A549 (cell line): Measurements from ENCODE around the gene PPARA. TPM values are rescaled to one million over a fixed set of nuclear protein-coding genes. Genes with fewer than 3 reads are reported as not detected.

ENCODE experiments used
- ATAC-seq, 2 experiments: fragments of 200-7000 bp in 1 of 2; fragments of >200 bp in 1 of 2; cut with Nextera tagmentation in 1 of 2; cut with Tn5 transposase in 1 of 2; 3 replicates each; pipeline versions ENCODE4 v1.8.0 to v1.9.1; 2018 to 2020; ENCODE audit warnings: mild to moderate bottlenecking in 1 of 2, moderate library complexity in 1 of 2
- CTCF ChIA-PET: fragments of 300-600 bp; sonication (Branson Sonifier 250); formaldehyde crosslinking; extraction: SDS; loops from one replicate; lab custom pipeline; 2021; ENCODE audit warnings: antibody characterized with exemption, inconsistent platforms; lab: Yijun Ruan, JAX
- POLR2A ChIA-PET: fragments of 350-600 bp; formaldehyde crosslinking; extraction: SDS; loops from one replicate; lab custom pipeline; 2021; ENCODE audit warnings: antibody characterized with exemption, inconsistent platforms; lab: Yijun Ruan, JAX
- DNase-seq, 2 experiments: peaks; one replicate each; pipeline versions ENCODE4 v3.0.0 to v3.0.0-alpha.2; 2011 to 2016; ENCODE audit warnings: low read depth in 1 of 2, low spot score in 1 of 2
- FAIRE-seq: peaks from 2 replicates; lab custom pipeline; 2011; peaks lifted over from hg19 to GRCh38; lab: Jason Lieb, UNC
- H3K27ac ChIP-seq, 2 experiments: fragments of >200 bp; sonication (Bioruptor Twin); formaldehyde crosslinking; 3 replicates each; pipeline ENCODE4 v1.5.1; 2016 to 2017
- H3K4me1 ChIP-seq: fragments of >200 bp; sonication (Bioruptor Twin); formaldehyde crosslinking; 3 replicates; pipeline ENCODE4 v1.6.1; 2016
- H3K4me2 ChIP-seq: fragments of >200 bp; sonication (Bioruptor Twin); formaldehyde crosslinking; 3 replicates; pipeline ENCODE4 v1.6.1; 2016
- H3K4me3 ChIP-seq: fragments of >200 bp; sonication (Bioruptor Twin); formaldehyde crosslinking; 3 replicates; pipeline ENCODE4 v1.5.1; 2016
- H3K9me3 ChIP-seq: fragments of >200 bp; sonication (Bioruptor Twin); formaldehyde crosslinking; 3 replicates; pipeline ENCODE4 v1.6.1; 2016
- BHLHE40 ChIP-seq: IDR thresholded peaks from 2 replicates; pipeline ENCODE4 v1.6.1; 2012; ENCODE audit warnings: low read depth, low read length, inconsistent platforms
- CEBPB ChIP-seq, 2 experiments: fragments of >200 bp in 1 of 2; sonication (Bioruptor Twin) in 1 of 2; formaldehyde crosslinking in 1 of 2; IDR thresholded peaks; 2 replicates each; pipeline ENCODE4 v1.6.1; 2012 to 2016
- FOXS1 ChIP-seq: fragments of 250-450 bp; sonication (Bioruptor Pico); IDR thresholded peaks from 2 replicates; pipeline ENCODE4 v1.5.0; 2020; ENCODE audit warnings: mild to moderate bottlenecking, moderate library complexity
- HOXA7 ChIP-seq: fragments of 250-450 bp; sonication (Bioruptor Pico); IDR thresholded peaks from 2 replicates; pipeline ENCODE4 v1.5.0; 2020; ENCODE audit warnings: mild to moderate bottlenecking, moderate library complexity
- MYC ChIP-seq: IDR thresholded peaks from 2 replicates; pipeline ENCODE4 v1.6.1; 2012; ENCODE audit warnings: mild to moderate bottlenecking, inconsistent platforms, low read length, improper control_type of control experiment, borderline replicate concordance
- NR3C1 ChIP-seq: fragments of >200 bp; sonication (Bioruptor Twin); formaldehyde crosslinking; IDR thresholded peaks from 3 replicates; pipeline ENCODE4 v1.6.1; 2017
- RAD21 ChIP-seq, 2 experiments: fragments of >200 bp in 1 of 2; sonication (Bioruptor Twin) in 1 of 2; formaldehyde crosslinking in 1 of 2; IDR thresholded peaks in 1 of 2; conservative IDR thresholded peaks in 1 of 2; 2 replicates in 1 of 2; 3 replicates in 1 of 2; pipeline ENCODE4 v1.6.1; 2012 to 2018; ENCODE audit warnings: inconsistent platforms in 1 of 2
- RARB ChIP-seq: fragments of 250-450 bp; sonication (Bioruptor Pico); IDR thresholded peaks from 2 replicates; pipeline ENCODE4 v1.8.0; 2021; ENCODE audit warnings: mild to moderate bottlenecking, moderate library complexity
- RFX5 ChIP-seq: fragments of 450-650 bp; IDR thresholded peaks from 2 replicates; pipeline ENCODE4 v1.7.1; 2014; ENCODE audit warnings: antibody characterized with exemption, mild to moderate bottlenecking, moderate library complexity
- TP53 ChIP-seq: fragments of 250-450 bp; sonication (Bioruptor Pico); IDR thresholded peaks from 2 replicates; pipeline ENCODE4 v1.5.0; 2021; ENCODE audit warnings: mild to moderate bottlenecking, moderate library complexity
- ZFP36 ChIP-seq: fragments of 450-650 bp; IDR thresholded peaks from 2 replicates; pipeline ENCODE4 v1.6.1; 2014; ENCODE audit warnings: borderline replicate concordance; ENCODE audit not compliant: partially characterized antibody
- WGBS: methylation state at CpG from one replicate; pipeline ENCODE4 v1.1.6; 2017; ENCODE audit errors: missing lambda C conversion rate; 5-methylcytosine and 5-hydroxymethylcytosine counted together
- polyA plus RNA-seq, 4 experiments: library from polyadenylated mRNA; depleted of rRNA in 3 of 4; stranded (reverse); fragments of >200 nt; fragmentation: RNase III in 1 of 4; extraction: RNeasy Plus Mini Kit Qiagen cat#74134 plus additional on column Dnase treatment in 1 of 4; gene quantifications; 2 replicates in 3 of 4; 3 replicates in 1 of 4; pipeline ENCODE4 v1.2.3, GENCODE V29; 2011 to 2017
- TF ChIP-seq, protein P1 (sequence below): fragments of 150-350 bp; IDR thresholded peaks from 2 replicates; pipeline ENCODE4 v1.6.1; 2014; ENCODE audit warnings: low read depth, mild to moderate bottlenecking, low read length
- TF ChIP-seq, protein P2 (sequence below): fragments of 250-450 bp; sonication (Bioruptor Pico); IDR thresholded peaks from 2 replicates; pipeline ENCODE4 v1.5.0; 2021; ENCODE audit warnings: mild to moderate bottlenecking, moderate library complexity, borderline replicate concordance
- TF ChIP-seq, protein P3 (sequence below): fragments of 250-450 bp; sonication (Bioruptor Pico); IDR thresholded peaks from 2 replicates; pipeline ENCODE4 v1.5.0; 2020; ENCODE audit warnings: low read depth, mild to moderate bottlenecking, moderate library complexity

Gene PPARA
- polyA plus RNA-seq, 2 of the 4 experiments (the other 2 are of a cell fraction), result 2.6 to 2.8 TPM

DNA sequence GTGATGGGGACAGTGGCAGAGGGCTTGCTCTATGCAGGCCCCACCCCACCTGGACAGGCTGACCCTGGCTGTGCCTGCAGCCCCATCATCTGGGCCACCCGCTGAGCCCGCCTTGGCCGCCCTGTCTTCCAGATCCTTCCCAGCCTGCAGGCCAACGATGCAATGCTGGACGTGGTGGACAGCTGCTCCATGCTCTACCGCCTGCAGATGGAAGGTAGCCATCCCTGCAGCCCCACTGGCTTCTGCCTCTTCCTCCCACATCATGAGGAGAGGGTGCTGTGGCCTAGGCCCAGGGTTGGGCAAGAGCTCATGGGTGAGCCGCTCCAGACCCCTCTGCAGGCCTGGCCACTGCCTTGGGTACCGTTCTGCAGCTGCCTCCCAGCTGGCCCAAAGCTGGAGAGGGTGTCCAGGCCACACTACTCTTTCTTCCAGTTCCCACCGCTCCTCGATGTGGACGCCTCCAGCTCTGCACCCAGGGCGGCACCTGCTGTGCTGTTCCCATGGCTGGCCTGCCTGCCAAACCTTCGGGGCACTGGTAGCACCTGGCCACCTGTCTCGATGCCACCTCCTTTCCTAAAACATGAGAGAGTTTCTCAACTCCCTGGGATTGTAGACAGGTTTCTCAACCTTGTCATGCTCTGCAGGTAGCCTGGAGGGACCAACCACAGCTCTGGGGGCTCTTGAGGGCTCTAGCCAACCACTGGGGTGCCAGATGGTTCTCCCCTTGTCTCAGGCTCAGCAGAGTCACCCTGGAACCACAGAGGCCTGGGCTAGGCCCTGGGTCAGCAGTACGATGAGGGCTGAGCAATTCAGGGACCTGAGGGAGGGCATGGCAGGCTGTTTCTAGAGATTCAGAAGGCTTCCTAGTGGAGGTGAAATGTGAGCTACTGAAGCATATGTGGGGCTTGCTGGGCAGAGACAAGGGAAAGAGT lies 136.9 kb downstream of the PPARA start:
- no peak for DNase-seq
- Histone ChIP-seq H3K9me3 (no peaks in the 10 kb centered on the region), H3K4me2 (no peak overlapping the region)
- POLR2A ChIA-PET, result no interaction called here
- TF ChIP-seq, protein P1, sequence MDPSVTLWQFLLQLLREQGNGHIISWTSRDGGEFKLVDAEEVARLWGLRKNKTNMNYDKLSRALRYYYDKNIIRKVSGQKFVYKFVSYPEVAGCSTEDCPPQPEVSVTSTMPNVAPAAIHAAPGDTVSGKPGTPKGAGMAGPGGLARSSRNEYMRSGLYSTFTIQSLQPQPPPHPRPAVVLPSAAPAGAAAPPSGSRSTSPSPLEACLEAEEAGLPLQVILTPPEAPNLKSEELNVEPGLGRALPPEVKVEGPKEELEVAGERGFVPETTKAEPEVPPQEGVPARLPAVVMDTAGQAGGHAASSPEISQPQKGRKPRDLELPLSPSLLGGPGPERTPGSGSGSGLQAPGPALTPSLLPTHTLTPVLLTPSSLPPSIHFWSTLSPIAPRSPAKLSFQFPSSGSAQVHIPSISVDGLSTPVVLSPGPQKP, result no peak
- TF ChIP-seq FOXS1 (CRISPR knock-in tag) (no peak), RAD21 (conservative IDR thresholded peaks at IDR 0.05 in 1 of 2, IDR thresholded peaks at IDR 0.05 in 1 of 2) (no peak), NR3C1 (no peak), TP53 (CRISPR knock-in tag) (no peak)
- TF ChIP-seq, protein P2, sequence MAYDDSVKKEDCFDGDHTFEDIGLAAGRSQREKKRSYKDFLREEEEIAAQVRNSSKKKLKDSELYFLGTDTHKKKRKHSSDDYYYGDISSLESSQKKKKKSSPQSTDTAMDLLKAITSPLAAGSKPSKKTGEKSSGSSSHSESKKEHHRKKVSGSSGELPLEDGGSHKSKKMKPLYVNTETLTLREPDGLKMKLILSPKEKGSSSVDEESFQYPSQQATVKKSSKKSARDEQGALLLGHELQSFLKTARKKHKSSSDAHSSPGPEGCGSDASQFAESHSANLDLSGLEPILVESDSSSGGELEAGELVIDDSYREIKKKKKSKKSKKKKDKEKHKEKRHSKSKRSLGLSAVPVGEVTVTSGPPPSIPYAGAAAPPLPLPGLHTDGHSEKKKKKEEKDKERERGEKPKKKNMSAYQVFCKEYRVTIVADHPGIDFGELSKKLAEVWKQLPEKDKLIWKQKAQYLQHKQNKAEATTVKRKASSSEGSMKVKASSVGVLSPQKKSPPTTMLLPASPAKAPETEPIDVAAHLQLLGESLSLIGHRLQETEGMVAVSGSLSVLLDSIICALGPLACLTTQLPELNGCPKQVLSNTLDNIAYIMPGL, result no peak
- TF ChIP-seq, all 56 proteins: peak for 0
- CTCF ChIA-PET, result interaction anchor here (1.1 to 2.0 kb wide), 3 partner anchors 31 to 167 kb away, joined by 4 to 8 read pairs (median 4); no protein-coding TSS in a partner anchor
- ATAC-seq (no peak), FAIRE-seq (no peak)
- no peak overlapping the region for H3K27ac ChIP-seq
- H3K4me3 ChIP-seq, result no peak overlapping the region
- H3K4me1 ChIP-seq, result no peaks in the 10 kb centered on the region
- WGBS, result 97% methylated on average over 12 of the region's 15 CpGs

DNA sequence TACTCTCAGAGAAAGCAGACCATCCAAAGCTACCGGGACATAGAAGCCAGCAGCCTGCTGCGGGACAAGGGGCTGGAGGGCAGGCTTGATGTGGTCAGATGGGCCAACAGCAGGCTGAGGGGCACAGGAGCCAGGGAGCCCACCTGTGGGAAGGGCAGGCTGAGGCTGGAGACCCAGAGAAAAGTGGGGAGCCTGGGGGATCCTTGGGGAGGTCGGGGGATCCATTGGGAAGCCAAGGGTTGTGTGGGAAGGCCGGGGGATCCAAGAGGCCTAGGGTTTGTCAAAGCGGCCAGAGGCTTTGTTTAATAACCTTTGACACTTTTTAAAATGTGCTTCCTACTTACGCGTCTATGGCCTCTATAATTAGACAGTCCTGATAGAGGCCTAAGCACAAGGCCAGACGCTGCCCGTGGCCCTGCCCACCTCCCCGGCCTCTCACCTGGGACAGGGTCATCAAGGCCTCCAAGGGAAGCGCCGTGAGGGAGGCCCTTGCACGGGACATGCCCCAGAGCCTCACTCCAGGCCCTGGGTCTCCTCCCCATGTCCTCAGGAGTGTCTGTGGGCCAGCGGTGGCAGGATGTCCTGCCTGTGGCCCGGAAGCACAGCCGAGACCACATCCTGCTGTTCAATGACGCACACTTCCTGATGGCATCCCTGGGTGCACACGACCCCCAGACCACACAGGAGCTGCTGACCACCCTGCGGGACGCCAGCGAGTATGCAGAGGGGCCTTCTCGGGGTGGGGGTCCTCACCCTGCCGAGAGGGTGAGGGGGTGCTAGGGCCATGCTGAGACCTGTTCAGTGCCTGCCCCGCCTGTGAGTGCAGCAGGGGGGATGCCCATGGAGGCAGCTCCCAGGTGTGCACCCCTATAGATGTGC lies 137.8 kb downstream of the PPARA start:
- POLR2A ChIA-PET, result no interaction called here
- TF ChIP-seq RFX5 (no peak), RARB (CRISPR knock-in tag) (no peak), BHLHE40 (no peak), HOXA7 (CRISPR knock-in tag) (no peak), CEBPB (IDR thresholded peaks at IDR 0.05) (no peak), TP53 (CRISPR knock-in tag) (no peak), FOXS1 (CRISPR knock-in tag) (no peak), MYC (no peak), ZFP36 (no peak)
- TF ChIP-seq, protein P3, sequence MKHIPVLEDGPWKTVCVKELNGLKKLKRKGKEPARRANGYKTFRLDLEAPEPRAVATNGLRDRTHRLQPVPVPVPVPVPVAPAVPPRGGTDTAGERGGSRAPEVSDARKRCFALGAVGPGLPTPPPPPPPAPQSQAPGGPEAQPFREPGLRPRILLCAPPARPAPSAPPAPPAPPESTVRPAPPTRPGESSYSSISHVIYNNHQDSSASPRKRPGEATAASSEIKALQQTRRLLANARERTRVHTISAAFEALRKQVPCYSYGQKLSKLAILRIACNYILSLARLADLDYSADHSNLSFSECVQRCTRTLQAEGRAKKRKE (CRISPR knock-in tag), result no peak
- TF ChIP-seq, protein P2, result no peak
- TF ChIP-seq, protein P1, result no peak
- Histone ChIP-seq H3K9me3 (no peaks in the 10 kb centered on the region), H3K27ac (no peak overlapping the region), H3K4me3 (no peak overlapping the region), H3K4me2 (no peak overlapping the region), H3K4me1 (no peaks in the 10 kb centered on the region)
- CTCF ChIA-PET, result no interaction called here
- FAIRE-seq, result no peak
- no peak for DNase-seq
- no peak for ATAC-seq
- WGBS, result 92% methylated on average over 10 of the region's 24 CpGs
